CD14-positive monocyte (primary cell): ENCODE results near the gene CDIPT. TPM values are rescaled to one million over a fixed set of nuclear protein-coding genes. Genes with fewer than 3 reads are reported as not detected.

Experiments
- DNase-seq, 3 donors: peaks; one replicate each; pipeline ENCODE4 v3.0.0-alpha.2; 2011 to 2022
- H2AFZ ChIP-seq: 2 replicates; pipeline ENCODE4 v1.6.0; 2012; ENCODE audit warnings: mild to moderate bottlenecking, low read depth, low read length, inconsistent platforms; ENCODE audit not compliant: insufficient read depth, poor library complexity, severe bottlenecking
- H3K27ac ChIP-seq, 2 donors: 1 replicate in 1 of 2; 2 replicates in 1 of 2; pipeline ENCODE4 v1.5.1; 2012 to 2013; ENCODE audit warnings: low read length in 2 of 2, control low read depth in 1 of 2, inconsistent platforms in 1 of 2, low read depth in 1 of 2, mild to moderate bottlenecking in 1 of 2
- H3K27me3 ChIP-seq, 2 donors: one replicate each; pipeline versions ENCODE4 v1.6.0 to v1.6.1; 2011 to 2013; ENCODE audit warnings: low read length in 2 of 2; ENCODE audit not compliant: control insufficient read depth in 2 of 2, insufficient read depth in 2 of 2
- H3K36me3 ChIP-seq, 2 donors: replicated peaks in 1 of 2; 1 replicate in 1 of 2; 2 replicates in 1 of 2; pipeline versions ENCODE4 v1.5.1 to v1.6.1; 2012 to 2013; ENCODE audit warnings: low read length in 2 of 2, control low read depth in 1 of 2, inconsistent platforms in 1 of 2, mild to moderate bottlenecking in 1 of 2; ENCODE audit not compliant: insufficient read depth in 2 of 2, control insufficient read depth in 1 of 2
- H3K4me1 ChIP-seq, 2 donors: 1 replicate in 1 of 2; 2 replicates in 1 of 2; pipeline versions ENCODE4 v1.5.1 to v1.6.1; 2012 to 2013; ENCODE audit warnings: low read length in 2 of 2, control low read depth in 1 of 2, inconsistent platforms in 1 of 2, mild to moderate bottlenecking in 1 of 2, moderate library complexity in 1 of 2; ENCODE audit not compliant: insufficient read depth in 2 of 2, control insufficient read depth in 1 of 2
- H3K4me2 ChIP-seq: replicated peaks from 2 replicates; pipeline ENCODE3; 2012; ENCODE audit warnings: low read length, moderate library complexity, mild to moderate bottlenecking; ENCODE audit not compliant: poor library complexity, severe bottlenecking; ENCODE audit errors: extremely low read depth
- H3K4me3 ChIP-seq, 3 experiments: fragments of 200-600 bp in 1 of 3; sonication (generic) in 1 of 3; replicated peaks in 1 of 3; 1 replicate in 2 of 3; 2 replicates in 1 of 3; pipeline ENCODE4 v1.5.1; 2011 to 2013; ENCODE audit warnings: low read length in 3 of 3, mild to moderate bottlenecking in 3 of 3, control low read depth in 2 of 3, low read depth in 2 of 3, inconsistent platforms in 1 of 3, moderate library complexity in 1 of 3
- H3K79me2 ChIP-seq: 2 replicates; pipeline ENCODE4 v1.6.0; 2012; ENCODE audit warnings: mild to moderate bottlenecking, control low read depth, inconsistent platforms, low read length, moderate library complexity; ENCODE audit not compliant: insufficient read depth
- H3K9ac ChIP-seq: 2 replicates; pipeline ENCODE4 v1.6.0; 2017; ENCODE audit warnings: low read length, mild to moderate bottlenecking; ENCODE audit not compliant: insufficient read depth, poor library complexity, severe bottlenecking
- H3K9me3 ChIP-seq, 2 donors: replicated peaks in 1 of 2; 1 replicate in 1 of 2; 2 replicates in 1 of 2; pipeline versions ENCODE4 v1.5.1 to v1.6.1; 2012 to 2013; ENCODE audit warnings: low read length in 2 of 2, control low read depth in 1 of 2; ENCODE audit not compliant: control insufficient read depth in 1 of 2, insufficient read depth in 1 of 2
- H4K20me1 ChIP-seq: 2 replicates; pipeline ENCODE4 v1.6.0; 2012; ENCODE audit warnings: mild to moderate bottlenecking, low read length, control low read depth, moderate library complexity; ENCODE audit not compliant: insufficient read depth
- H3K27ac Mint-ChIP-seq, 7 donors: one replicate each; pipeline ENCODE4 v1.8.0; 2020; ENCODE audit warnings: mild to moderate bottlenecking in 7 of 7, mixed read lengths in 7 of 7, moderate library complexity in 6 of 7, inconsistent platforms in 2 of 7
- H3K27me3 Mint-ChIP-seq, 3 donors: one replicate each; pipeline ENCODE4 v1.8.0; 2021 to 2022; ENCODE audit warnings: low read depth in 3 of 3, mild to moderate bottlenecking in 3 of 3, mixed read lengths in 3 of 3, moderate library complexity in 3 of 3, inconsistent platforms in 1 of 3
- H3K36me3 Mint-ChIP-seq, 2 donors: one replicate each; pipeline ENCODE4 v1.8.0; 2020; ENCODE audit warnings: mixed read lengths in 2 of 2, inconsistent platforms in 1 of 2, mild to moderate bottlenecking in 1 of 2
- H3K4me1 Mint-ChIP-seq: one replicate; pipeline ENCODE4 v1.8.0; 2020; ENCODE audit warnings: mild to moderate bottlenecking, mixed read lengths
- H3K4me3 Mint-ChIP-seq, 2 donors: one replicate each; pipeline ENCODE4 v1.8.0; 2020; ENCODE audit warnings: mild to moderate bottlenecking in 2 of 2, mixed read lengths in 2 of 2, moderate library complexity in 1 of 2
- H3K9me3 Mint-ChIP-seq, 7 donors: one replicate each; pipeline ENCODE4 v1.8.0; 2020 to 2022; ENCODE audit warnings: mixed read lengths in 7 of 7, mild to moderate bottlenecking in 6 of 7, moderate library complexity in 6 of 7, inconsistent platforms in 2 of 7
- WGBS: methylation state at CpG from one replicate; pipeline ENCODE4 v1.1.5; 2013; ENCODE audit warnings: missing lambda C conversion rate; ENCODE audit not compliant: insufficient coverage; 5-methylcytosine and 5-hydroxymethylcytosine counted together
- intact Hi-C, 2 donors: fragments of 100-400 bp; cut with micrococcal nuclease; formaldehyde crosslinking; loops; one replicate each; pipeline versions ENCODE4 v1.15.0 to v1.15.1; 2023
- polyA plus RNA-seq, 3 donors: library from polyadenylated mRNA; depleted of rRNA in 1 of 3; unstranded in 2 of 3; stranded (reverse) in 1 of 3; fragments of 300-500 nt in 2 of 3; fragments of >200 nt in 1 of 3; fragmentation: Illumina TruSeq in 2 of 3; gene quantifications; 1 replicate in 2 of 3; 2 replicates in 1 of 3; pipeline ENCODE4 v1.2.3, GENCODE V29; 2012 to 2021
- TF ChIP-seq, protein P1 (sequence below): fragments of 200-600 bp; IDR thresholded peaks from one replicate; pipeline ENCODE4 v1.8.0; 2022; ENCODE audit warnings: antibody characterized with exemption, mild to moderate bottlenecking

CDIPT gene
- polyA plus RNA-seq, 3 donors, result 67.2 to 98.8 (median 93.5) TPM

DNA sequence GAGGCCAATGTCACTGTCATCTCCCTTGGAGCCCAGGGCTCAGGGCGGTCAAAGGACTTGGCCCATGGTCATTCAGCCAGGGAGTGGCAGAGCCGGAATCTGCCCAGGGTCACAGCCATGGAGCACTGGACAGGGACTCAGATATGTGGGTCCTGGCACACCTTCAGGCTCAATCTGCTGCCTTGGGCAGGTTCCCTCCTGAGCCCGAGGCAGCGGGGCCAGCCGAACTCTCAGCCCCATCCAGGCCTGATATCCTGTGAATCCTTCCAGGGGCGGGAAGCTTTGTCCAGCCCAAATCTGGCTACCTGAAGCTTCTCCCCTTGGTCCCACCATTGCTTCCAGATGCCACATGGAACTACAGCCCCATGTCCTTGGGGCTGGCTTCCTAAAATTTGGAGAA is 12.2 kb upstream of the CDIPT start:
- peaks cover 0 to 5% of the 10 kb centered on the region in 2 donors for H3K36me3 Mint-ChIP-seq
- Histone ChIP-seq H3K36me3 (no peaks in the 10 kb centered on the region), H3K27ac (no peak overlapping the region), H2AFZ (no peak overlapping the region), H3K4me3 (no peak overlapping the region), H3K9ac (no peak overlapping the region), H3K4me2 (no peak overlapping the region), H3K4me1 (peaks cover 14 to 19% of the 10 kb centered on the region in 2 donors), H4K20me1 (no peaks in the 10 kb centered on the region), H3K27me3 (peaks cover 5 to 31% of the 10 kb centered on the region in 2 donors), H3K9me3 (peaks cover 8% of the 10 kb centered on the region in 2 donors), H3K79me2 (no peaks in the 10 kb centered on the region)
- 100% methylated on average over 4 of the region's 6 CpGs for WGBS
- DNase-seq, result no peak
- TF ChIP-seq, protein P1, sequence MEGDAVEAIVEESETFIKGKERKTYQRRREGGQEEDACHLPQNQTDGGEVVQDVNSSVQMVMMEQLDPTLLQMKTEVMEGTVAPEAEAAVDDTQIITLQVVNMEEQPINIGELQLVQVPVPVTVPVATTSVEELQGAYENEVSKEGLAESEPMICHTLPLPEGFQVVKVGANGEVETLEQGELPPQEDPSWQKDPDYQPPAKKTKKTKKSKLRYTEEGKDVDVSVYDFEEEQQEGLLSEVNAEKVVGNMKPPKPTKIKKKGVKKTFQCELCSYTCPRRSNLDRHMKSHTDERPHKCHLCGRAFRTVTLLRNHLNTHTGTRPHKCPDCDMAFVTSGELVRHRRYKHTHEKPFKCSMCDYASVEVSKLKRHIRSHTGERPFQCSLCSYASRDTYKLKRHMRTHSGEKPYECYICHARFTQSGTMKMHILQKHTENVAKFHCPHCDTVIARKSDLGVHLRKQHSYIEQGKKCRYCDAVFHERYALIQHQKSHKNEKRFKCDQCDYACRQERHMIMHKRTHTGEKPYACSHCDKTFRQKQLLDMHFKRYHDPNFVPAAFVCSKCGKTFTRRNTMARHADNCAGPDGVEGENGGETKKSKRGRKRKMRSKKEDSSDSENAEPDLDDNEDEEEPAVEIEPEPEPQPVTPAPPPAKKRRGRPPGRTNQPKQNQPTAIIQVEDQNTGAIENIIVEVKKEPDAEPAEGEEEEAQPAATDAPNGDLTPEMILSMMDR, result no peak
- no peak overlapping the region for H3K4me3 Mint-ChIP-seq
- intact Hi-C loops, result no loop called here
- H3K9me3 Mint-ChIP-seq, result peaks cover 5 to 21% (median 12%) of the 10 kb centered on the region in 7 donors
- H3K4me1 Mint-ChIP-seq, result peaks cover 17% of the 10 kb centered on the region
- peaks cover 32 to 48% (median 39%) of the 10 kb centered on the region in 3 donors for H3K27me3 Mint-ChIP-seq
- peak overlapping the region in 1 of 7 donors; percentile 18 for H3K27ac Mint-ChIP-seq

DNA sequence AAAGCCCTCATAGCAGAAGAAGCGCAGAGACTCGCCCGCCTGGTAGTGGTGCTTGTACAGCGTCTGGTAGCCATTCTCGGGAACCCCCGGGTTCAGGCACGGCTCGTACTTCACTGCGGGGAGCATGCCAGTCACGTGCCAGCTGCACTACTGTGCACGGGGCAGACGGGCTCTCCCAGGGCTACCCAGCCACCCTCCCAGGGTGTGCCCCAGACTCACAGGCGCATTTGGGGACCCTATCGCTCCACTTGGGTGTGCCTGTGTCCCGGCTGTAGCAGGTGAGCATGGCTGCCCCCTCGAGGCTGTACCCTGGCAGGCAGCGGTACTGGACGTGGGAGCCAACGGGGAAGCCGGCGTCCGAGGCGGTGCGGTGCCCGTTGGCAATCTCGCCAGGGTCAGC is 10.3 kb upstream of the CDIPT start:
- Histone ChIP-seq H3K36me3 (no peaks in the 10 kb centered on the region), H3K9ac (no peak overlapping the region), H3K4me1 (peaks cover 14 to 19% of the 10 kb centered on the region in 2 donors), H4K20me1 (no peaks in the 10 kb centered on the region), H3K27me3 (peaks cover 5 to 31% of the 10 kb centered on the region in 2 donors), H3K27ac (no peak overlapping the region), H3K9me3 (peaks cover 8% of the 10 kb centered on the region in 2 donors), H3K4me2 (no peak overlapping the region), H3K79me2 (no peaks in the 10 kb centered on the region), H2AFZ (no peak overlapping the region), H3K4me3 (no peak overlapping the region)
- Mint-ChIP-seq H3K36me3 (peaks cover 0 to 5% of the 10 kb centered on the region in 2 donors), H3K27ac (peak overlapping the region in 1 of 7 donors; percentile 30), H3K9me3 (peaks cover 5 to 21% (median 10%) of the 10 kb centered on the region in 7 donors), H3K27me3 (peaks cover 32 to 40% (median 40%) of the 10 kb centered on the region in 3 donors), H3K4me1 (peaks cover 17% of the 10 kb centered on the region), H3K4me3 (no peak overlapping the region)
- TF ChIP-seq, protein P1, result no peak
- intact Hi-C loops, result no loop called here
- no peak for DNase-seq
- WGBS, result 94% methylated on average over 26 of the region's 26 CpGs
